NCI-H1930 (cell line): ENCODE data around the gene SULF2.

Experiments
- DNase-seq, 2 experiments: peaks; one replicate each; lab custom pipeline; 2025; lab: John Stamatoyannopoulos, UW

SULF2 gene

DNA sequence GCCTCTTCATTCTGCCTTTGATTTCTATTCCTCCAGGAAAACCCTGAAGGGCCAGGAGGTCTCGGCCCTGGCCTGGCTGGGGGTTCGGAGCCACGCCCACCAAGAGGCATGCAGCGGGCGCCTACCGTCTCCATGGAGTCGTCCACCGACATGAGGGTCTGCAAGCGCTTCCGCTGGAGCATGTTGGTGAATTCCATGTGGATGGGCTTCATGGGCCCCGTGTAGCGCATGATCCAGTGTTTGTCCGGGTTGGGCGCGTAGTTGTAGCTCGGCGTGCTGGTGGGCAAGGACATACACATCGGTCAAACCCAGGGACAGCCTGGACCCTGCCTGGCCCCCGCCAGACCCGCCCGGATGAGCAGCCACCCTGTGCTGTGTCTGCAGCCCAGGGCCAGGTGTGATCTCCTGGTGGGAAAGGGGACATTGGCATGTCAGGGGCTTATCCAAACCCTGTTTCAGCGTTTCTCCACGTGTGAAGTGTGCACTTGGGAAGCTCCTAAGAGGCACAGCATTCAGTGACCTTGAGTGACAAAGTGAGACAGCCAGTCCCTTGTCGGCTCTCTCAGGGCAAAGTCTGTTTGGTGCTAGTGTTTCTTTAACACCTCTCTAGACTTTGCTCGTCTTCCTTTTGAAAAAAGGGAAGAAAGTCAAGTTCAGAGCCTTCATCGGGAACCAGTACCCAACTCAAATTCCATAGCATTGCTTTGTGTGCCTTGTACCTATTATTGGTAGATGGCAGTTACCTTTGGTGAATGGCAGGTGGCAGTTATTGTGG, 100.8 kb downstream of the SULF2 start:
- DNase-seq, result no peak

DNA sequence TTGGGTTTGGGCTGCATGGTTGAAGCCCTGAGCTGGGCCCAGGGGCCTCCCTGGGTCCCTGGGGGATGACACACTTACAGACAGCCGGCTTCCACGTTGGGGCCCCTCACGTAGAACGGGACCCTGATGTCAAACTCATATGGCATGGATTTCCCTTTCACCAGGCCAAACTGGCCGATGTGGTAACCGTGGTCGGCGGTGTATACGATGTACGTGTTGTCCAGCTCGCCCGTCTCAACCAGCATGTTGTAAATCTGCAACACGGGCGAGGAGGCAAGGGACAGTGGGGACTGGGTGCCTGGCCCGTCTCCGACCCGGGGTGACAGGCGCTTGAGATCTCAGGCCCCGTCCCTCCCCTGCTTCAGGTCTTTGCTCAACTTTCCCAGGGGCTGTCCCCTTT, 102.4 kb downstream of the SULF2 start:
- DNase-seq, result no peak

DNA sequence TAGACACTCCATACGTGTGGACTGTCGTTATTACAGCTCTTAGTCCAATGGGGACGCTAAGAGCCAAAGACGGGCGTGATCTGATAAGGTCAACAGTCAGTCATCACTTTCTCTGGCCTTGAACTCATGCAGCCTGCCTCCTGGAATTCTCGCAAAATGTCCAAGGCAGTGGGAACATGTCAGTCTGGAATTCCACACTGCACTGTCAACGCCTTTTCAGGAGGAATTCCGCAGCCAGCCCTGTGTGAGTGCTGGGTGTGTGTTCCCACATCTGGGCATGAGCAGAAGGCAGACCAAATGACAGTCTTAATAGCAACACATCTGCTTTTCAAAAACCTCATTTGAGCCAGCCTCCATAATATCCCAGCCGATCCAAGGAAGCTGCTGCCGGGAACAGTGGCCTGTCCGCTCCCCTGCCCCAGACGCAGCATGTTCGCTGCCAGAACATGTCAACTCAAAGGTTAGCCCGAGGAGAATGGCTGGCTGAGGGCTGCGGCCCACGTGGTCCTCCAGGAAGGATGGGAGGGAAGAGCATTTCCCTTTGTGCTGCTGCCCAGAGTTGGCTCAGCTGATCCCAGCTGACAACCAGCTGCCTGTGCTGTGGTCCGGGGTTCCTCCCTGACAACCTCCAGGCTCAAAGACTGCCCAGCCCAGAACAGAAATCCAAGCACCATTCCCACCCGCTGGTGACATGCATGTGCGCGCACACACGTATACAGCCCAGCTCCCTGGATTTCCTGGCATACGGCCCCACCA, 103.1 kb downstream of the SULF2 start:
- no peak for DNase-seq

DNA sequence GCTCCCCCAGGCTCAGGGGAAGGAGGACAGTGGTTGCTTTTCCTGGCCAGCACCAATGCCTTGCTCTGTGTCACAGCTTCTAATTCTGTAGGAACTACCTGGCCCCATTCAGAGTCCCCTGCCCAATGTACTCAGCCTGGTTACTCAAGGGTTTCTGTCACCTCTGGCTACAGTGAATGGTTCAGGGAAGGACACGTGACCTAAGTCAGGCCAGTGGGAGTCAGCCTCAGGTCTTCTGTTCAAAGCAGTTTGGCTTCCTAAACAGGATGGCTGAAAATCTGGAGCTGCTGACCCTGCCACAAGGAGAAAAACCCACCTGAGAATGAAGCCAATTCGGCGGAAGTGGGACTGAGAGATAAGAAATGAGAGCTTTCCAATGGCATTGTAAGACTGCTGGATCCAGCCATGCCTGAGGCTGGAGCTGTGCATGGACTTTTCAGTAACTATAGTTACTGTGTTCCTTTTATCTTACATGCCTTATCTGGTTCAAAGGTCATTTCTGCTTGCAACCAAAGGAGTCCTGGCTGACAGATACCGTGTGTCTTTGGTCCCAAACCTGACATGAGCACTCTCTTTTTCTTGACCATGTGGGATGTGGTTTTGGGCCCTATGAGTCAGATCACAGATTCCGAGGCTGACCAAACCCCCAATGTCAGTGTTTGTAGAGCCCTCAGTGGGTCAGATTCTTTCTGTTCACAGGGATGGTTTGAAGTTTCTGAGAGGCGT, 104.3 kb downstream of the SULF2 start:
- DNase-seq, result no peak

DNA sequence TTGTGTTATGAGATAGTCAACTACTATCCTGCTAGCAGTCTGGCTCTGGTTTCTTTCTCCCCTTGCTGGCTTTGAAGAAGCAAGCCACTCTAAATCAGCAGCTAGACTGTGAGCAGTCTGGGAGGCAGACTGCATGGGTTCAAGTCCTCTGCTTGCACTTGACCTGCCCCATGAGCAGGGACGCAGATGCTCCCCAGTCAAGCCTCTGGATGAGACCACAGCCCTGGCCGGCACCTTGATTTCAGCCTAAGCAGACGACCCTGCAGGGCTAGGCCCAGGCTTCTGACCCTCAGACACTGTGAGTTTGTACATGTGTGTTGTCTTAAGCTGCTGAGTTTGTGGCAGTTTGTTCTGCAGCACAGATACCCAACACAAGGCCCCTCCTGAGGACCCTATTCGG, 105.8 kb downstream of the SULF2 start:
- DNase-seq, result no peak

DNA sequence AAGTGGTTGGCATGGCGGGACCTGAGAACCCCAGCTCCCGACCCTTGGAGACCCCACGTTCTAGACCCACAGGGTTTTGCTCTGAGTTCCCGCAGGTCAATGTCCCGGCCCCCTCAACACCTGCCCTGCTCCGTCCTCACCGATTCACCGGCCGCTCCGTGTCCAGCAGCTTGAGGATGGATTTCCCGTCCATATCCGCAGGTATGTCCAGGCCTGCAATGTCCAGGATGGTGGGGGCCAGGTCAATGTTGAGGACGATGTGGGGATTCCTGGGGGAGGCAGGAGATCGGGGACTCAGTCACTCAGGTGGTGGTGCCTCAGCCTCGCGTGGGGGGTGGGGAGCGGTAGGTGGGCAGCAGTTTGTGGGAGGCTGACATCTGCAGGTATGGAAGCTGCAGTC, 106.7 kb downstream of the SULF2 start:
- DNase-seq, result no peak

DNA sequence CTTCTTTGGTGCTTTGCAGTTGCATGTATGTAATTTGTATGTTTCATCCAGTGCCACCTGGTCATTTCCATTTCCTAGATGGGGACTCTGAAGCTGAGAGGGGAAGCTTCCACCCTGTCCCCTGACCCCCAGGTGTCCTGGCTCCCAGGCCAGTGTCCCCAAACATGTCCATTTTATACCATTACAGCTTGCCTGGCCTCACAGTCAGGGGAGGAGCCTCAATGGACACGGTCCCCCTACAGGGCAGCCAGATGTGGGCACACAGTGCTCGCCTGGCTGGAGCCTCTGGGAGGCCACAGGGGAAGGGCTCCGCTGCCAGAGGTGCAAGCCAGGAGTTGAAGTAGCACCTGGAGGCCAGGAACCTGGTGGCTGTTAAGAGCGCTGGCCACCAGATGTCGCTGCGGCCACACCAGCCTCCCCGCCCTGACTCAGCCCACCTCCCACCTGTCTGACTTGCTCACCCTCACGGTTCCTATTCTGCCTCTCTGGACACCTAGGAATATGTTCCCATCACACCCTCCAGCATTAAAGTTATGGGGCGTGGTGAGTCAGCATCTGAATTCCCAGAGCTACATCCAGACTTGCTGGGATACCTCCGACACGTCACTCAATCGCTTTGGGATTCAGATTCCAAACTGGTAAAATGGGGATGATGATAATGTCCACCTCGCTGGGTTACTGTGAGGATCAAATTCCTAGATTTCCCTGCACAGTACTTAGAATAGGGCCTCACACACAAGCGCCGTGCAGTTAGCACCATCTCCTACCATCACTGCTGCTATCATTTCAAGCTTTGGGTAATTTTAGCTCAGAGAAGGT, 107.4 kb downstream of the SULF2 start:
- DNase-seq, result peak; percentile 18 to 43

- DNase-seq, result no peak
These were observed 108.2 kb downstream of the SULF2 start for GRCh38 chr20:47676912-47677634.

DNA sequence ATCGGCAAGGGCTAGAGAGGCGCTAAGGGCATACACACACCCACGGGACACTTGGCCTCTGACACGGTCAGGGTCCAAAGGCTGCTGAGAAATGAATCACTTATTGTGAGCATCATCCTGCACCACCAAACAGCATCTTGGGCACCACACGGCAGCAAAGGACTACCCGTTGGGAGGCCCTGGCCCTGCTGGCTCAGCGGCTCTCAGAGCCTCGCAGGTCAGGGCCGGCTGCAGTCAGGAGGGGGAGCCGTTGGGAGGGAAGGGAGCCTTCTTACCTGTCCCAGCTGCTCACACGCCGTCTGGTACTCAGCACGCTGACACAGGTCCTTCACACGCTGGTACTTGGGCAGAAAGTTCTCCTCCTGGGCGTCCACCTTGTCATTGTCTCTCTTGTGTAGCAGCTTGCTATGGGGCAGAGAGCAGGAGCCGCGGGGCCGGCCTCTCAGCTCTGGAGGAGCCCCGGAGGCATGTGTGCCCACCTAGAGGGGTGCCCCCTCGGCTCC, 109.0 kb downstream of the SULF2 start:
- no peak for DNase-seq

- no peak for DNase-seq
These were observed 109.8 kb downstream of the SULF2 start for GRCh38 chr20:47675190-47676142.

- no peak for DNase-seq
These were observed 110.6 kb downstream of the SULF2 start for GRCh38 chr20:47674686-47675085.

GRCh38 chr20:47674145-47674544, 111.1 kb downstream of the SULF2 start:
- DNase-seq, result no peak

GRCh38 chr20:47673671-47673955, 111.7 kb downstream of the SULF2 start:
- no peak for DNase-seq

- no peak for DNase-seq
These were observed 112.2 kb downstream of the SULF2 start for GRCh38 chr20:47672886-47673670.

DNA sequence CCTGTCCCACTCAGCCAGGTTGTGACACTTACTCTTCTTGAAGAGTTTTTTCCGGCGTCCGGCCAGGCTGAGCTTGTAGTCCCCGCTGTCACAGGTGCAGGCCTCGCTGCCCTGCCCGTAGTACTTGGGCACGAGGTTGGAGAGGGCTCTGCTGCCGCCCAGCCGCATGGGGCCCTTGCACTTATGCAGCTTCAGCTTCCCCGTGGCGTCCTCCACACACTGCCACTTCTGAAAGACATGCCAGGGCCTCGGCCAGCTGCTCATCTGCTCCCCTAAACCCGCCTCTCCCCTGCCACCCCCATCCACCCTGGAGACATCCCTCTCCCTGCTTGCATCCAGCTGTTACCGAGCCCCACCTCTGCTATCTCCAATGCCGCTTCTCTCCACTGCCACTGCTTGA, 113.1 kb downstream of the SULF2 start:
- DNase-seq, result no peak

GRCh38 chr20:47670913-47671312, 114.4 kb downstream of the SULF2 start:
- no peak for DNase-seq

GRCh38 chr20:47669927-47670890, 115.1 kb downstream of the SULF2 start:
- DNase-seq, result no peak

GRCh38 chr20:47669489-47669888, 115.8 kb downstream of the SULF2 start:
- no peak for DNase-seq
